ENCODE results near the gene ZC2HC1B. TPM values are rescaled to one million over a fixed set of nuclear protein-coding genes. Genes with fewer than 3 reads are reported as not detected.
A peak's percentile ranks its signal among the peaks of the same experiment; 100 is the strongest.

The ZC2HC1B gene
- total and polyA plus RNA-seq, 11 donors = 0.25 TPM; not detected in 10

DNA sequence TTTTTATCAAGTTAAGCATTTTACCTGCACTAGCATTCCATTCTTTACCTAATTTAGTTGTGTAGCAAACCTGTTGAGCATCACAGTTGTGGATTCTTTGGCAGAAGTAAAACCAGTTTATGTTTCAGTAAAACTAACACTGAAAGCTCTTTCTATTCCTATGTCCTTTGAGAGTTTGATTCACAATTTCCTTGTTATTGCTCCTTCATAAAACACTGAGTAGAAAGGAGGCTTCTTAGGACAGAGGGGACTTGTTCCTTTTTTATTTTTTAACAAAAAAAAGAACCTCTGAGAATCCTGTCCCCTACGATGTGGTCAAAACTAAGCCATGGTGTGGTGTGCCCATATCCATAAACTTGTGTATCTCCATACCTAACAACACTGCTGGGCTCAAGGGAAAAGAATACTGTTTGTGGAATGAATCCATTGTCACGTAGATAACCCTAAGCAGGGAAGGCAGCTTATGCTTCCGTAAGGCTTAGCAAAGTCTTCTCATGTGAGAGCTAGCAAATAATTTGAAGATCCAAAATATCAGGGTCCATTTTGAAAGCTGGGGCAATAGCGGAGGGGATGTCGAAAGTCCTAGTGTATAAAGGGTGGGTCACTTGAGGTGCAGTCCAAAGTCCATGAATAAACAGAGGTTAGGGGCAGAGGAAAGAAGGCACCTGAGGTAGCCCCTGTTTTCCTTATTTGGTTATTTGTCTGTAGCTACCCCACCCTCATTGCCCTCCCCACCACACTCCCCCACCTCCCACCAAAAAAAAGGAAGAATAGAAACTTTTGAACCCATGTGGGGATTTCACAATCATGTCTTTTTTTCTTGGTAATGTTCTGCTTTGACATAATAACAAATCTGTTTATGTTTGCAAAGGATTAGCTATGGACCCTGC is 72.7 kb downstream of the ZC2HC1B start:
- Histone ChIP-seq H3K36me3 (no peaks in the 10 kb centered on the region), H3K27me3 (no peaks in the 10 kb centered on the region), H3K4me3 (no peak overlapping the region), H3K4me1 (peaks cover 0 to 17% (median 0%) of the 10 kb centered on the region in 12 donors), H3K9me3 (peaks cover 0 to 8% (median under 1%) of the 10 kb centered on the region in 12 donors), H3K27ac (no peak overlapping the region)
- 73 to 76% (median 76%) methylated on average over 5 of the region's 5 CpGs for WGBS, 4 donors
- intact Hi-C loops (cut with DNase I) = loop anchor here in 2 of 10 donors (5.0 kb wide), 1 partner anchor 75 kb away; no protein-coding TSS in a partner anchor
- TF ChIP-seq POLR2A (IDR thresholded peaks at IDR 0.05) = no peak
- TF ChIP-seq, protein P1, sequence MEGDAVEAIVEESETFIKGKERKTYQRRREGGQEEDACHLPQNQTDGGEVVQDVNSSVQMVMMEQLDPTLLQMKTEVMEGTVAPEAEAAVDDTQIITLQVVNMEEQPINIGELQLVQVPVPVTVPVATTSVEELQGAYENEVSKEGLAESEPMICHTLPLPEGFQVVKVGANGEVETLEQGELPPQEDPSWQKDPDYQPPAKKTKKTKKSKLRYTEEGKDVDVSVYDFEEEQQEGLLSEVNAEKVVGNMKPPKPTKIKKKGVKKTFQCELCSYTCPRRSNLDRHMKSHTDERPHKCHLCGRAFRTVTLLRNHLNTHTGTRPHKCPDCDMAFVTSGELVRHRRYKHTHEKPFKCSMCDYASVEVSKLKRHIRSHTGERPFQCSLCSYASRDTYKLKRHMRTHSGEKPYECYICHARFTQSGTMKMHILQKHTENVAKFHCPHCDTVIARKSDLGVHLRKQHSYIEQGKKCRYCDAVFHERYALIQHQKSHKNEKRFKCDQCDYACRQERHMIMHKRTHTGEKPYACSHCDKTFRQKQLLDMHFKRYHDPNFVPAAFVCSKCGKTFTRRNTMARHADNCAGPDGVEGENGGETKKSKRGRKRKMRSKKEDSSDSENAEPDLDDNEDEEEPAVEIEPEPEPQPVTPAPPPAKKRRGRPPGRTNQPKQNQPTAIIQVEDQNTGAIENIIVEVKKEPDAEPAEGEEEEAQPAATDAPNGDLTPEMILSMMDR (IDR thresholded peaks at IDR 0.05) = no peak
- no peak for ATAC-seq
- DNase-seq = no peak

DNA sequence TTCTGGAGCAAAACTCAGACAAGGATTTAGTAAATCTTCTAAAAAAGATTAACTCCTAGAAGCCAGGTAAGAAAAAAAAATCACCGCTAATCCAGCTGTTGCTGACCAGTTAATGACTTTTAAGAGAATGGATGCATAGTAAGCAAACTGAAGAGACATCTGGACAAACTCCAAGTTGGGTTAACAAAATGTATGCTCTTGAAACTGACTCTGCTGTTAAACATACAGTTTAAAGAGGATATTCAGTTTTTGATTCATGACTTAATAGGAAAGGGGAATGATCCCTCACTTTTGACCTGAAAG is 73.3 kb downstream of the ZC2HC1B start:
- DNase-seq = no peak
- H3K27ac ChIP-seq = peak overlapping the region in 1 of 12 donors; percentile 35
- 90 to 96% (median 95%) methylated on average over 1 of the region's 1 CpG for WGBS, 4 donors
- peaks cover 0 to 17% (median 0%) of the 10 kb centered on the region in 12 donors for H3K4me1 ChIP-seq
- H3K9me3 ChIP-seq = peaks cover 0 to 3% (median 0%) of the 10 kb centered on the region in 12 donors
- intact Hi-C loops (cut with DNase I) = loop anchor here in 2 of 10 donors (5.0 kb wide), 1 partner anchor 75 kb away; no protein-coding TSS in a partner anchor
- no peaks in the 10 kb centered on the region for H3K36me3 ChIP-seq
- no peak overlapping the region for H3K4me3 ChIP-seq
- TF ChIP-seq, protein P1 (IDR thresholded peaks at IDR 0.05) = no peak
- TF ChIP-seq POLR2A (IDR thresholded peaks at IDR 0.05) = no peak
- no peak for ATAC-seq
- no peaks in the 10 kb centered on the region for H3K27me3 ChIP-seq

DNA sequence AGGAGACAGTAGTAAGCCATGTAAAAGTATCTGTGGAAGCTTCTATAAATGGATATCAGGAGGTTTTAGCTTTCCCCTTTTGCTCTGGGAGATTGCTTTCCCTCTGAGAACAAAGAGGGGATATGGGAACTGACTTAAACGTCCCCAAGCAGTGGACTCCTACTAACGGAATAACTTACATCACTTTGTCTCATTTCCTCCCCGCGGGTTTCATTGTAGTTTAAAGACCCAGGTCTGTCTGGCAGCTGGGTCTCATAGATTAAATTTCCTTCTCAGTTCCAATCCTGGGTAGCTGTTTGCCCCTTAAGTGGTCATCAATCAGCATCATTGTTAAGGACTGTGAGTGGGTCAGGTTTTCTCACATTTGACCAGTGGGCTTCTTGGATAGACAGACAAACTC is 75.1 kb downstream of the ZC2HC1B start:
- Histone ChIP-seq H3K9me3 (no peaks in the 10 kb centered on the region), H3K27ac (peak overlapping the region in 1 of 12 donors; percentile 0), H3K36me3 (no peaks in the 10 kb centered on the region), H3K27me3 (no peaks in the 10 kb centered on the region), H3K4me3 (no peak overlapping the region), H3K4me1 (peaks cover 0 to 17% (median 0%) of the 10 kb centered on the region in 12 donors)
- ATAC-seq (peak in 1 of 4 donors; percentile 47), DNase-seq (no peak)
- 25 to 35% (median 33%) methylated on average over 4 of the region's 4 CpGs for WGBS, 4 donors
- intact Hi-C loops (cut with DNase I) = loop anchor here in 2 of 10 donors (5.0 kb wide), 1 partner anchor 73 kb away; no protein-coding TSS in a partner anchor
- TF ChIP-seq POLR2A (IDR thresholded peaks at IDR 0.05) = no peak
- TF ChIP-seq, protein P1 (IDR thresholded peaks at IDR 0.05) = no peak

DNA sequence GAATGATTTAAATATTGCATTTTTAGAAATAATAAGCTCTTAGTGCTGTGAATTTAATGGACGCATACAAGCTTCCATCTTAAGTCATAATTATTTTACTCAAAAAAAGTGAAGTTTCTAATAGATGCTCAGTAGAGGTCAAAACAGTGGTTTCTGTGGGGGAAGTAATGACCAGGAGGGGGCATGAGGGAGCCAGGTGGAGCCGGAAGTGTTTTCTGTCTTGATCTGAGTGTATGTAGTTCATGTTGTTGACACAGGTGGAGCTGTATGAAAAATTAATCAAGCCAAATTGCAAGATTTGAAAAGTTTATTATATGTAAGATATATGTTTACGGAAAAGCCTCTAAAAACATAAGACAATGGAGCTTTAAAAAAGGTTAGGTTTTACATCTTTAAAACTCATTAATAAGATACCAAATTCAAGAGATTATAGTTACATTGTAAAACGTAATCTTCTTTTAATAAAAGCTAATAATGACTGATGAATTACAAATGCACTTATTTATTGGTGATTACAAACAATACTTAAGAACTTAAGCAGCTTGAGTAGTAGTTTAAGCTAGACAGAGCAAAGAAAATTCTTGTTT is 75.8 kb downstream of the ZC2HC1B start:
- intact Hi-C loops (cut with DNase I) = loop anchor here in 5 of 10 donors (2.0 to 5.0 kb wide), 3 partner anchors 72 to 363 kb away; no protein-coding TSS in a partner anchor
- Histone ChIP-seq H3K27me3 (no peaks in the 10 kb centered on the region), H3K27ac (peak overlapping the region in 1 of 12 donors; percentile 0), H3K4me1 (peaks cover 0 to 17% (median 0%) of the 10 kb centered on the region in 12 donors), H3K4me3 (no peak overlapping the region), H3K36me3 (no peaks in the 10 kb centered on the region), H3K9me3 (no peaks in the 10 kb centered on the region)
- WGBS, 4 donors = 37 to 48% (median 43%) methylated on average over 4 of the region's 4 CpGs
- no peak for TF ChIP-seq POLR2A (IDR thresholded peaks at IDR 0.05)
- TF ChIP-seq, protein P1 (IDR thresholded peaks at IDR 0.05) = peak; percentile 31 to 65 (median 52)
- ATAC-seq (no peak), DNase-seq (no peak)
